NCI-H82 (cell line): Measurements from ENCODE around the gene AGMO.

Source experiments
- DNase-seq: peaks from one replicate; lab custom pipeline; 2025; lab: John Stamatoyannopoulos, UW

The AGMO gene

DNA sequence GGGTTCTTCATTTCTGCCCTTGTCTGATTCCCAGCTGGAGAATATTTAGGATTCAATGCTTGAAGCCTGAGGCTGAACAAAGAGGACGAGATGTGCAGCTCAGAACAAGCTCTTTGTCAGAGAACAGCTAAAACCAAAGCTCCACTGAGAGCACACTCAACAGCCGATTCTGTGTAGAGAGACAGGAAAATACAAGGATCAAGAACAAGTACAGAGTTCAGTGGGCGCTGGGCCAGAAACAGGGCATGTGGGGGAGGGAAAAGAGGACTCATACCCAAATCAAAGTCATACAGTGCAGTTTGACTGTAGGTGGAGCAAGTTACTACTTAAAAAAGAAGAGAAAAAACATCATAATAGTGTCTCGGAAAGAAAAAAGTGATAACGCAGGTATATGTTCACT lies at the start of gene AGMO:
TSS of gene AGMO (minus strand) at position 181 of the 400 bp plus-strand sequence.
- DNase-seq: peak; percentile 72

GRCh38 chr7:15610503-15610902 lies 48.7 kb upstream of the AGMO start:
- DNase-seq: no peak

DNA sequence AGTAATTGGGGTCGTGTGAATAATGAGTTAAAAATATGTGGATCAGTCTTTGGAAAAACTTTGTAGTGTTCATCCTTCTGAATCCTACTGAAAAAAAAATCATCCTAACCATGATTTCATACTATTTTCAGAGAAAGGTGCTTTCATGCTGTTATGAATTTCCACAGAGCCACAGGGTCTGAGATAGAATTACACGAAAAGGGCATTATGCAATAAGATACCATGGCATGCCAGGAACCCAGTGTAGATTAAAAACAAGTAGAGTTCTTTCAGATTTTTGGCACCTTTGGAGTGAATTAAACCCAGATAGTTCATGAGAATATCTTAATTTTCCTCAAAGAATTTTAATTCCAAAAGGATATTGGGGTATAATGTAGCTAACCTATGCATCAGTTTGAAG lies 47.5 kb upstream of the AGMO start:
- no peak for DNase-seq

DNA sequence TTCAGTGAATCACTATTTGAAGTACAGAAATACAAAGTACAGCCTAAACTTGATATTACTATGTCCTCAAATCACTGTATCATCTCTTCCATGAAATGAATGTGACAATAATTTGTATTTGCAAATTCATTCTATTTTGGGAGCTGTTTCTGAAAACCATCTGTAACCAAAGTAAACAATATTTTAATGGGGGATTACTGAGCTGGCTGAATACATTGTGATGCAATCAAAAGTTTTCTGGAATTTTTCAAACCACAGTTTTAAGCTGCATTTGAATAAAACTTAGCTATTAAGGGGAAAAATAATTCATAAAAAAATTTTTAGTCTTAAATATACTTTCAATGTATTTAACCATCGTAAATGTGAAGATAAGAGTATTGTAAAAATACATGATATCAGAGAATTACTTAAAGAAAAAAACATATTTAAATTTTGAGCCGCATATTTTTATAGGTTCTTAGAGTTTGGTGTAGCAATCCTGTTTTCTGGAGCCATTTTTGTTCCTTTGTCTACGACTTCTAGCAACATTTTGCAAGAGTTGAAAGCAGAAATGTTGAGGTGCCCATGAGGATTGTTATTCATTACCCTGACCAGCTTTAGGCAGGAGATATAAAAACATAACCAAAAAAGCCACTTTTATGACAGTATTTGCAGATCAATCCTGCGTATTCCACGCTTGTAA lies 45.9 kb upstream of the AGMO start:
- DNase-seq: no peak

- DNase-seq: no peak
Observed at GRCh38 chr7:15606561-15606960, 44.7 kb upstream of the AGMO start.

DNA sequence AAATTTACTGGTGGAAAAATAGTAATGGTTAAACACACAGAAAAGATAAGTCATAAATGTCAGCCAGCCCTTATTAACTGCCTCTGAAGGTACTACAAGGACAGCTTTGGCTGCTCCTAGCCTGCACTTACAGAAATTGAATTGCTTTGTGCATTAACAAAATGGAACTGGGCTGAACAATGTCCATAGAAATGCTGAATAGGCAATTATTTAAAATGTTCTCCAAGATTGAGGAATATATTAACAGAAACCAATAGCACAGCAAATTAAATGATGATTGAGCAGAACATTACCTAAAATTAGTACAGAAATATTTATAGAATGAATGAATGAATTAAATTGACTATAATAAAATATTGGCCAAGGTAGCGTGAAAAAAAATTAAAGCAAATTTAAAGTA lies 42.4 kb upstream of the AGMO start:
- DNase-seq: no peak

DNA sequence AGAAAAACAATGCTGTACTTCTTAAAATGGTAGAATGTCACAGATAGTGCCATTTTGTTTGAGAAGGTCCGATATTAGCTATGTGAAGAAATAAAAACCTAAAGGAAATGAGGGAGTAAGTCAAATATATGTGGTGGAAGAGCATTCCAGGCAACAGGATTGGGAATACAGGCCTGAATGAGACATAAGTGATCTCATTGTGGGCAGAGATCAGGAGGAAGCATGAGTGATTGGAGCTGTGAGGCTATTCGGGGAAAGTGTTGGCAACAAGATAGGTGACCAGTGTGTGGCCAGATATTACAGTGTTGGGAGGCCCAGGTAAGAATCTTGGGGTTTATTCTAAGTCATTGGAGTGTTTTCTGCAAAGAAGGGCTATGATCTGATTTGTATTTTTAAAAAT lies 41.3 kb upstream of the AGMO start:
- DNase-seq: no peak

DNA sequence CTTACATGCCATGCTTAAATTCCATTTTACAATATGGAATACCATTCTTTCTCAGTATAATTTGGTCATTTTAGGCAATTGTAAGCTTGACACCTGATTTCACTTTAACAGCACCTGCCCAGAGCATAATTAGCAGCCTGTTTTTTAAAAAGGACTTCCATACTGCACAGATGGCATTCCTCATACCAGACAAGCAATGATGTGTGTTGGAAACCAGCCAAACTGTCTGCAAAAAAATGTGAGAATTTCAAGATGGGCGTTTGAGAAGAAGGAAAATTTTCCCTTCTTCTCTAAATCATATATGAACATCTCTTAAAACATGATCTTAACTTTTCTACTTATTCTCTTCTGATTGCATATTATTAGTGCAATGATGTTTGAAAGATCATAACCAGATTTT lies 40.4 kb upstream of the AGMO start:
- DNase-seq: peak; percentile 21

- DNase-seq: peak; percentile 22
Observed at GRCh38 chr7:15601175-15601574, 39.4 kb upstream of the AGMO start.

- DNase-seq: no peak
Observed at GRCh38 chr7:15600298-15600697, 38.5 kb upstream of the AGMO start.

DNA sequence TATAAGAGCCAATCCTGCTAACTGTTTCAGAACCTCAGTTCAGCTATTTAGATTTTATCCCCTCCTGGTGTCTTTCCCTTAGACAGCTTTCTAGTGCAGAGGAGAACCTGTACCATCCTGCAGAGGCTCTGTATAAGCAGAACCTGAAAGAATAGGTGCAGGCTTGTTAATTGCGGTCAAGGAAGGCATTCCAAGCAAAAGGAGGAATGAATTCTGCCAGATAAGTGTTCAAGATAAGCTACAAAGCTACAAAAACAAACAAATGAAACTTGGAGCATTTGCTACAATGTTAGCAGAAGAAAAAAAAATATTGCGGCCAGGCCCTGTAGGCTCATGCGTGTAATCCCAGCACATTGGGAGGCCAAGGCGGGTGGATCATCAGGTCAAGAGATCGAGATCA lies 32.6 kb upstream of the AGMO start:
- no peak for DNase-seq

DNA sequence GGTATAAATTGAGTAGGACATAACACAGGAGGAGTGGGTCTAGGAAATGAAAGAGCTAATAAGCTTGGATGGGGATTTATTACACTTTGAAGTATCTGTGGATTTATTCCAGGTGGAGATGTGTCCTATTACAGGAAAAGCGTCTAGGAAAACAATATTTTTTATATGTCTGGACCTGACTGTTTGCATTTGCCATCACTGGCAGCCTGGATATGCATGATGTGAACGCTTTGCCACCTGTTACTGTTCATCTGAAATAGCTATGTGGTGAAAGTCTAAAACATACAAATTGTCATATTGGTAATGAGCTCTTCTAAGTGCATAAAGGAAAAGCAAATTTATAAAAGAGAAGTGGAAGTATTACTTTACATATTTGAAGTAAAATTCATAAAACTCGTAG lies 31.6 kb upstream of the AGMO start:
- no peak for DNase-seq

DNA sequence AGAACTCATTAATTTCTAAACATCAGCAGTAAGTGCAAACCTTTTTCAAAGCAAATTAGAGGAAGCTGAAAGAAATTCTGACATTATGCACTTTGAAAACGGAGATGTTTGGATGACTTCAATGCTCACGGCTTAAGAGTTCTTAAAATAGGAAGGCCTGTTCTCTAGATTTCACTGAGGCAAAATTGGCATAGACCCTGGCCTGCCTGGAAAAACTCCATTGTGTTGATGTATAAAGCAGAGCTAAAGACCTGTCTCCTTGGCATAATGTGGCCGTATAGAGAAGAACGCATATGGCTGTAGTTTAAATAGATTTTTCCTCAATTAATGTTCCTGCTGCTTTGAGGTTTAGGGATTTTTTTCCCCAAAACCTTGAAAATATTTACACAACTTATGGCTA lies 24.5 kb upstream of the AGMO start:
- no peak for DNase-seq

DNA sequence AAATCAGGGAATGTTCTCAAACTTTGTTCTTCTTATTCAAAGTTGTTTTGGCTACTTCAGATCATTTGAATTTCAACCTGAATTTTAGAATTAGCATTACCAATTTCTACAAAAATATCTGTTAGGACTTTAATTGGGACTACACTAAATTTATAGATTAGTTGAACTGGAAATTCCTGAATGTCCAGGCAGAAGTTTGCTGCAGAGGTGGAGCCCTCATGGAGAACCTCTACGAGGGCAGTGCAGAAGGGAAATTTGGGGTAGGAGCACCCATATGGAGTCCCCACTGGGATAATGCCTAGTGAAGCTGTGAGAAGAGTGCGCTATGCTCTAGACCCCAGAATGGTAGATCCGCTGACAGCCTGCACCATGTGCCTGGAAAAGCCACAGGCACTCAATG lies 22.8 kb upstream of the AGMO start:
- peak; percentile 4 for DNase-seq

- no peak for DNase-seq
Observed at GRCh38 chr7:15582773-15583172, 21.0 kb upstream of the AGMO start.

DNA sequence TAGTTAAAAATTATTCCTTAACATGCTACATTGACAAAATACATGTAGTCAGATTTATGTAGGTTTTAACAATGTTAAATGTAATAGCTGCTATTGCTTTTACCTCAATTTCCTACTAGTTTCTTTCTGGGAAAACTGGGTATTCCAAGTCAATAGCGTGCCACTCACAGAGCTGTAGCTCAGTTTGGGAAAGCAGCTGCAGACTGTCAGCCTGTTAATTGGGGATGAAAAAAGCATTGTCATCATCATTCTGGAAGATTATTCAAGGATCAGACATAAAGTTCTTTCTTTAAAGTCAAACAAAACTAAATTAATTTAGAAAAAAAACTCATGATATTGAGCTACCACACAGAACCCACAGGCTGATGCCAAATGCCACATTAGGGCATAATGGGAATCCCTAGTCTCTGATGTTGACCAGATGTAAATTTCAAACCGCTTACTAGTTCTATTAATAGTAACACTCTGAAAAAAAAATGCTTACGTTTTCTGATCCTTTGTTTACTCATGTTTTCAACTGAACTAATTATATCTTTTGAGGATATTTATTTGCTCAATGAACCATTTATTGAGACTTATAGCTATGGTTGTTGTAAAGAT lies 19.6 kb upstream of the AGMO start:
- no peak for DNase-seq

- DNase-seq: no peak
Observed at GRCh38 chr7:15580604-15581351, 19.0 kb upstream of the AGMO start.

DNA sequence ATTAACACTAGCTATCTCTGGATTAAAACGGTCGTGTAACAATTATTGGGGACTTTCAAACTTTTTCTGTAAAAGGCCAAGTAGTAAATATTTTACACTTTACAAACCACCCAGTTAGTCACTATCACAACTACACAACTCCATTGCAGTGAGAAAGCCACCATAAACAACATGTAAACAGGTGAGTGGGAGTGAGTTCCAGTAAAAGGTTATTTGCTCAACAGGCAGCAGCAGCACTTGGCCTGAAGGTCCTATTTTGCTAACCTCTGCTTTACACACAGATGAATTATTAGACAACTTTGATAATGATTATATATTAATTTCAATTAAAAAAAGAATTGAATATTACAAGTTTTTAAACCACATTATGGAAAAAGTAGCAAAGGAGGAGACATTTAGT lies 15.8 kb upstream of the AGMO start:
- DNase-seq: no peak

GRCh38 chr7:15571301-15571878 lies 9.6 kb upstream of the AGMO start:
- DNase-seq: no peak

GRCh38 chr7:15567652-15568051 lies 5.8 kb upstream of the AGMO start:
- DNase-seq: no peak

DNA sequence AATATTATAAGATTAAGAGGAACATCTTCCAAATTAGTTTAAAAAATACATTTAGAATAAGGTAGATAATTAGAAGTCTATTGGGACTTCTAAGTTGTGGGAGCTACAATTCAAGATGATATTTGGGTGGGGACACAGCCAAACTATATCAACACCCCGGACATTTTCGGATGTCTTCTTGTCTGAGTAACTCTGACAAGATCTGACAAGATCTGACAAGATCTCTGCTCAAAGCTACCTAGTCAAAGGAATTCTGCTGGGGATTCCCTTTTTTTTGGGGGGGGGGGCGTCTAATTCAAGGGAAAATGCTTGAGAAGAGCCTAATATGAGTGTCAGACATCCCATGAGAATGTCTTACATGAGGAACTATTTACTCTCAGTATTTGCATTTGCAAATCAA lies 5.2 kb upstream of the AGMO start:
- no peak for DNase-seq

- DNase-seq: no peak
Observed at GRCh38 chr7:15566476-15566875, 4.7 kb upstream of the AGMO start.

DNA sequence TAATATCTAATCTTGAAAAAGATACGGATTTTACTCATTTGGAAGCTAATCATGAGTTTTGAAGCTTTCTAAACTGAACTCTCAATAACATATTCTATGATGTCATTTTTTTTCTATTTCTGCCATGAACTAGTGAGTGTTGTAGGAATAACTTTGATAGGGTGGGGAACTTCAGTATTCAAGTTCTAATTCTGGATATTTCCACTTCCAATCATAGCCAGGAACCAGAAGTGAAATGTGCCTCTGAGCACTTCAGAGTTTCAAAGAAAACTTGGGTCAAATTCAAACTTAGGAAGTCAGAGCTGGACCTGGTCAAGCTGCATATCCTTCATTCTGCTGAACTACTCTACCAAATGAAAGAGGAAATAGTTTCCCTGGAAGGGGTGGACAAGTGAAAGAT lies 847 bp downstream of the AGMO start:
- DNase-seq: no peak
